Measurements from ENCODE around the gene CKAP4. TPM values are rescaled to one million over a fixed set of nuclear protein-coding genes. Genes with fewer than 3 reads are reported as not detected.

Gene CKAP4
- total and polyA plus RNA-seq, 7 donors: 7.6 to 24.4 (median 14.7) TPM

DNA sequence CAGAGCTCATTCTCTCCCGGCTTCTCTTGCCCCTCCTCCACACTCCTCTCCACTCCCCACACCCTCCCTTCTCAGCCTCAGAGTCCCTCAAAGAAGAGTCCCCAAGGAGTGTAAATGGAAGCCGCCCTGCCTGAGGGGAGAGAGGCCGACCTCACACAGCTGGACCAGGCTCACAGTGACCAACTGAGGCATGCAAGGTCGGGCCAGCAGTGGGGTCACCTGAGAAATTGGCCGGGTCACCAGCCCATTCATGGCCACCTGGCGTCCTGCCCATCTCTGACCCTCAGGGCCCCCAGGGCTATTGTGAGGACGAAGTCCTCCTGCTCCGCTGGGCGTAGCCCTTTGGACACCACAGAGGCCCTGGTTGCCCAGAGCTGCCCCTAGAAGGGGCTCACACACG, 59.6 kb downstream of the CKAP4 start:
- no peak overlapping the region for H3K4me3 ChIP-seq
- DNase-seq (no peak), ATAC-seq (no peak)
- TF ChIP-seq, protein P1, sequence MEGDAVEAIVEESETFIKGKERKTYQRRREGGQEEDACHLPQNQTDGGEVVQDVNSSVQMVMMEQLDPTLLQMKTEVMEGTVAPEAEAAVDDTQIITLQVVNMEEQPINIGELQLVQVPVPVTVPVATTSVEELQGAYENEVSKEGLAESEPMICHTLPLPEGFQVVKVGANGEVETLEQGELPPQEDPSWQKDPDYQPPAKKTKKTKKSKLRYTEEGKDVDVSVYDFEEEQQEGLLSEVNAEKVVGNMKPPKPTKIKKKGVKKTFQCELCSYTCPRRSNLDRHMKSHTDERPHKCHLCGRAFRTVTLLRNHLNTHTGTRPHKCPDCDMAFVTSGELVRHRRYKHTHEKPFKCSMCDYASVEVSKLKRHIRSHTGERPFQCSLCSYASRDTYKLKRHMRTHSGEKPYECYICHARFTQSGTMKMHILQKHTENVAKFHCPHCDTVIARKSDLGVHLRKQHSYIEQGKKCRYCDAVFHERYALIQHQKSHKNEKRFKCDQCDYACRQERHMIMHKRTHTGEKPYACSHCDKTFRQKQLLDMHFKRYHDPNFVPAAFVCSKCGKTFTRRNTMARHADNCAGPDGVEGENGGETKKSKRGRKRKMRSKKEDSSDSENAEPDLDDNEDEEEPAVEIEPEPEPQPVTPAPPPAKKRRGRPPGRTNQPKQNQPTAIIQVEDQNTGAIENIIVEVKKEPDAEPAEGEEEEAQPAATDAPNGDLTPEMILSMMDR (IDR thresholded peaks at IDR 0.05): no peak
- intact Hi-C loops (cut with DNase I): no loop called here
- no peaks in the 10 kb centered on the region for H3K9me3 ChIP-seq
- H3K4me1 ChIP-seq: peaks cover 18% of the 10 kb centered on the region
- no peaks in the 10 kb centered on the region for H3K27me3 ChIP-seq (ENCODE audit: insufficient read depth in 3 of 3, low read length in 2 of 3)
- 43 to 52% (median 51%) methylated on average over 8 to 10 of the region's 10 CpGs for WGBS, 3 donors
- no peaks in the 10 kb centered on the region for H3K36me3 ChIP-seq (ENCODE audit: insufficient read depth in 1 of 2, low read depth in 1 of 2)
- H3K27ac ChIP-seq: no peak overlapping the region

Other genes starting within 250 kb of the CKAP4 start
- 100 to 1,000 TPM in 1 of 4 donors, 10 to 100 TPM in 3; 19.8 to 102 (median 35.6) TPM for gene NUAK1, start 109.1 kb downstream of the CKAP4 start, total RNA-seq
- gene NUAK1, start 109.1 kb downstream of the CKAP4 start, polyA plus RNA-seq: 10 to 100 TPM in 2 of 3 donors, 1 to 10 TPM in 1; 7.0 to 21.8 (median 10.2) TPM
- gene TCP11L2, start 54.7 kb upstream of the CKAP4 start, total RNA-seq: 10 to 100 TPM; 26.7 to 63.1 (median 39.0) TPM
- 10 to 100 TPM in 2 of 3 donors, 1 to 10 TPM in 1; 3.9 to 26.0 (median 15.2) TPM for gene TCP11L2, start 54.7 kb upstream of the CKAP4 start, polyA plus RNA-seq
- 10 to 100 TPM in 1 of 4 donors, 1 to 10 TPM in 3; 4.3 to 14.0 (median 8.4) TPM for gene POLR3B, start 109.7 kb upstream of the CKAP4 start, total RNA-seq
- gene POLR3B, start 109.7 kb upstream of the CKAP4 start, polyA plus RNA-seq: 1 to 10 TPM; 3.6 to 6.7 (median 5.3) TPM